ENCODE data around the gene FEZF1.

FEZF1 gene

GRCh38 chr7:122304996-122305421 lies 459 bp upstream of the FEZF1 start:
- no peak for TF ChIP-seq CTCF (IDR thresholded peaks at IDR 0.05; ENCODE audit: unreplicated experiment in 3 of 3)
- peaks cover 37% of the 10 kb centered on the region for H3K4me1 Mint-ChIP-seq
- H3K27ac Mint-ChIP-seq: no peak overlapping the region
- no peaks in the 10 kb centered on the region for H3K36me3 Mint-ChIP-seq (ENCODE audit: low read depth)
- peak overlapping the region; percentile 76 to 79 (median 78) for H3K4me3 Mint-ChIP-seq
- H3K27me3 Mint-ChIP-seq (ENCODE audit: low read depth): peaks cover 100% of the 10 kb centered on the region
- H3K9me3 Mint-ChIP-seq: no peaks in the 10 kb centered on the region

DNA sequence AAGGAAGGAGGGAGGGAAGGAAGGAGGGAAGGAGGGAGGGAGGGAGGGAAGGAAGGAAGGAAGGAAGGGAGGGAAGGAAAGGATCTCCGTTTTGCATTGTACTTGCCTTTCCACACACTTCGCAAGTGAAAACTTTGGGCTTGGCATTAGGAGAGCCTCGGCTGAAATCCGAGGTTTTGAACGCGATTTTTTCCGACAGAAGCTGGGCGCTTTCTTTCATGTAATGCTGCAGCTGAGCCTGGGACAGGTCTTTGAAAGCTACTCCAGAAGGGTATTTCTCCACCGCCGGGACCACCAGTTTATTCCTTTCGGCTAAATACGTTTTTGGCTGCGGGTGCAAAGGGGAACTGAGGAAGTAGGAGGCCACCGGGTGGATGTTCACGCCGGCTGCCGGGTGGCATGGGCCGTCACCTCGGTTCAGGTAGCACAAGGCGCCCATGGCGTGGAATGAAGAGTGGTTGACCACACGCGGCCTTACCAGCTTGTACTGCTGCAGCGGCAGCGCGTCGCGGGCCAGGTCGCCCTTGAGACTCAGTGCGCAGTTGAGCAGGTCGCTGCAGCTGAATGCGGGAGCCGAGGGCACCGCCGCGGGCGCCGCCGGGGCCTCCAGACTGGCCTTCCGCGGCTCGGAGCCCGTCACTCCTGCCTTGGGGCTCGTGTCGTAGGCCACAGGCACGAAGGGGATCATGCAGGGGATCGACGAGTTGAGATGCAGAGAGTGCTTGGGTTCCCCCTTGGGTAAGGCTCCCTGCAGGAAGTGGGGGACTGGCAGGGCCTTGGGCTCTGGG lies 825 bp downstream of the FEZF1 start:
- Mint-ChIP-seq H3K9me3 (no peaks in the 10 kb centered on the region), H3K27ac (no peak overlapping the region), H3K36me3 (ENCODE audit: low read depth) (no peaks in the 10 kb centered on the region), H3K4me3 (peak overlapping the region; percentile 54 to 72 (median 63)), H3K4me1 (peaks cover 41% of the 10 kb centered on the region), H3K27me3 (ENCODE audit: low read depth) (peaks cover 100% of the 10 kb centered on the region)
- TF ChIP-seq CTCF (IDR thresholded peaks at IDR 0.05; ENCODE audit: unreplicated experiment in 3 of 3): no peak

GRCh38 chr7:122302761-122303530 lies 1.6 kb downstream of the FEZF1 start:
- H3K4me1 Mint-ChIP-seq: peaks cover 41% of the 10 kb centered on the region
- no peaks in the 10 kb centered on the region for H3K9me3 Mint-ChIP-seq
- H3K36me3 Mint-ChIP-seq (ENCODE audit: low read depth): no peaks in the 10 kb centered on the region
- no peak overlapping the region for H3K27ac Mint-ChIP-seq
- no peak for TF ChIP-seq CTCF (IDR thresholded peaks at IDR 0.05; ENCODE audit: unreplicated experiment in 3 of 3)
- no peak overlapping the region for H3K4me3 Mint-ChIP-seq
- H3K27me3 Mint-ChIP-seq (ENCODE audit: low read depth): peaks cover 100% of the 10 kb centered on the region

DNA sequence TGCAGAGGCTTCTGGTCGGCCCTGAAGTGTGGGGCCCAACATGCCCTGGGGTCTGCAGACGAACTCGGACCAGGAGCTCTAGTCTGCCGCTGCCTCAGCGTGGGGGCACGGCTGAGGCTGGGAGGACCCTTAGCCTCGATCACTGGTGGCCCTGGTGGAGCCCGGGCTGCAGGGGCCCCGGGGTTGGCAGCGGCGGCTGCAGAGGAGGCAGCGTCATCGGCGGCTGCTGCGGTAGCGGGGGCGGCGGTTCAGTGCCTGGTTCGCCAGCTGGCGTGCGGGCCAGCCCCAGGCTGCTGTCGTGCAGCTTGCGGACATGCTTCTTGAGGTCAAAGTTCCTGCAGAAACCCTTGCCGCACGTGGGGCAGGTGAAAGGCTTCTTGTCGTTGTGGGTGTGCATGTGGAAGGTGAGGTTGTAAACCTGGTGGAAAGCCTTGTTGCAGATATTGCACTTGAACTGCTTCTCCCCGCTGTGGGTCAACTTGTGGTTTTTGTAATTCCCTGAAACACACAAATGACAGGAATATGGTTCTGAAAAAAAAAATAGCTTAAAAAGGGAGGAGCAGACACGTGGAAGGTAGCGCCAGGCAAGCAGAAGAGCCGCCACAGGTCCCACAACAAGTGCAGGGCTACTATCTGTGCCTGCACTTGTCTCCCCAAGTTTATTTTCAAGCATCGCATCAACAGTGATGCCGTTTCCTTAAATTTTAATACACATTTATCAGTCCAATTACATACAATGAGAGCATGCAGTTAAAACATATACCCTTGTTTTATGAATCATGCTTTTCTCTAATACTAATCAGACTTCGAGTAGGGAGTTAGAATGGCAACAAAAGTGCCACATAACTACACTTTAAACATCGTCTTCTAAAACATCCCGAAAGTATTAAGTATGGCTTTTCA lies 2.4 kb downstream of the FEZF1 start:
- H3K36me3 Mint-ChIP-seq (ENCODE audit: low read depth): no peaks in the 10 kb centered on the region

More for the DNA sequence above, 2.4 kb downstream of the FEZF1 start:
- no peak overlapping the region for H3K27ac Mint-ChIP-seq
- H3K4me1 Mint-ChIP-seq: peaks cover 41% of the 10 kb centered on the region
- H3K27me3 Mint-ChIP-seq (ENCODE audit: low read depth): peaks cover 100% of the 10 kb centered on the region
- H3K4me3 Mint-ChIP-seq: no peak overlapping the region
- no peaks in the 10 kb centered on the region for H3K9me3 Mint-ChIP-seq
- TF ChIP-seq CTCF (IDR thresholded peaks at IDR 0.05; ENCODE audit: unreplicated experiment in 3 of 3): no peak

Measured in nephron (organoid).